Measurements from ENCODE around the gene UBL3. TPM values are rescaled to one million over a fixed set of nuclear protein-coding genes. Genes with fewer than 3 reads are reported as not detected.

UBL3 gene
- total and polyA plus RNA-seq, 10 of the 15 experiments (the other 5 are each of a cell fraction or from before 2014, with no cell fraction given): 5.5 to 13.7 (median 10.6) TPM

GRCh38 chr13:29760544-29760943, 89.9 kb downstream of the UBL3 start:
- no peaks in the 10 kb centered on the region for H3K9me3 ChIP-seq (replicated peaks; ENCODE audit: control insufficient read depth, insufficient read depth, low read length)
- no peak overlapping the region for H3K27ac ChIP-seq (ENCODE audit: control insufficient read depth, insufficient read depth)
- intact Hi-C loops (cut with micrococcal nuclease; ENCODE audit: unreplicated experiment): no loop called here
- no peaks in the 10 kb centered on the region for H3K79me2 ChIP-seq (ENCODE audit: control insufficient read depth, insufficient read depth, low read length)
- 2% methylated on average over 3 of the region's 3 CpGs for WGBS (ENCODE audit: insufficient coverage, insufficient replicate concordance, low lambda C conversion rate, missing lambda C conversion rate)
- no peak overlapping the region for H3K9ac ChIP-seq (ENCODE audit: control insufficient read depth, insufficient read depth, low read length)
- ChIA-PET CTCF (interaction anchor here (1.2 to 4.6 kb wide), 2 partner anchors 10 to 285 kb away, joined by 3 to 30 read pairs; no protein-coding TSS in a partner anchor), POLR2A (no interaction called here), SMC1A (ENCODE audit: uncharacterized antibody, unreplicated experiment) (interaction anchor here (0.8 to 5.3 kb wide), 6 partner anchors 9 to 353 kb away, joined by 3 to 35 read pairs (median 4); no protein-coding TSS in a partner anchor), RAD21 (ENCODE audit: unreplicated experiment) (interaction anchor here (0.7 to 3.6 kb wide), 3 partner anchors 11 to 82 kb away, joined by 3 to 11 read pairs (median 6); no protein-coding TSS in a partner anchor)
- H4K20me1 ChIP-seq (ENCODE audit: control insufficient read depth, insufficient read depth): no peaks in the 10 kb centered on the region
- DNase-seq (ENCODE audit: low read depth, low spot score): no peak
- no peak overlapping the region for H2AFZ ChIP-seq (ENCODE audit: control insufficient read depth, low read depth, low read length)
- FAIRE-seq: no peak
- BruUV-seq (replicated peaks): no TSS peak
- H3K4me3 ChIP-seq: no peak overlapping the region
- in situ Hi-C loops (cut with MboI): no loop called here
- no peaks in the 10 kb centered on the region for H3K27me3 ChIP-seq (replicated peaks in 1 of 2; ENCODE audit: control insufficient read depth in 2 of 2, insufficient read depth in 2 of 2, low read length in 1 of 2)
- no peaks in the 10 kb centered on the region for H3K36me3 ChIP-seq (ENCODE audit: control insufficient read depth in 2 of 2, insufficient read depth in 2 of 2, low read length in 1 of 2)
- peak; percentile 10; the same call in 1 of the 3 replicates for ATAC-seq
- H3K4me2 ChIP-seq (ENCODE audit: control insufficient read depth, insufficient read depth): no peak overlapping the region
- no peak for TF ChIP-seq CEBPZ (IDR thresholded peaks at IDR 0.05; ENCODE audit: low read depth, low read length)
- 0 out of 2 replicates have a peak, but pooled peaks have one; percentile 24 for TF ChIP-seq MTA2 (IDR thresholded peaks at IDR 0.05; ENCODE audit: low read depth)
- no peak for TF ChIP-seq SMAD5 (IDR thresholded peaks at IDR 0.05; ENCODE audit: low read depth)
- TF ChIP-seq RELB (IDR thresholded peaks at IDR 0.05; ENCODE audit: low read depth): no peak
- TF ChIP-seq BCL11A (IDR thresholded peaks at IDR 0.05; ENCODE audit: low read depth, low read length): peak; percentile 11; the same call in 1 of the 2 replicates
- no peak for TF ChIP-seq MTA3 (IDR thresholded peaks at IDR 0.05; ENCODE audit: borderline replicate concordance, low read length)
- TF ChIP-seq CBFB (IDR thresholded peaks at IDR 0.05; ENCODE audit: low read depth): no peak
- peak; percentile 42 for TF ChIP-seq RUNX3 (IDR thresholded peaks at IDR 0.05; ENCODE audit: low read length)
- no peak for TF ChIP-seq FOXK2 (IDR thresholded peaks at IDR 0.05)
- no peak for TF ChIP-seq ZNF207 (IDR thresholded peaks at IDR 0.05; ENCODE audit: borderline replicate concordance)
- H3K4me1 ChIP-seq (ENCODE audit: control insufficient read depth, insufficient read depth, low read length): peaks cover 3% of the 10 kb centered on the region; the same call in 1 of the 2 replicates
